Measurements from ENCODE around the gene GNA12.

GRCh38 chr7:2830609-2831376, 13.3 kb downstream of the GNA12 start:
- TF ChIP-seq CTCF (IDR thresholded peaks at IDR 0.05; ENCODE audit: insufficient read depth, low read length, poor library complexity, severe bottlenecking) (no peak), EZH2phosphoT487 (conservative IDR thresholded peaks at IDR 0.05; ENCODE audit: low read length) (no peak)

Measured in SU-DHL-6 (cell line).